Stimulated activated CD8-positive, alpha-beta memory T cell treated with anti-CD3 and anti-CD28 coated beads, Interleukin-7, amount 100 ng/mL, for 4 hours (primary cell): ENCODE results near the gene ATE1.

Experiments
- DNase-seq, 2 donors: peaks; one replicate each; pipeline ENCODE4 v3.0.0-alpha.2; 2020; ENCODE audit warnings: low read depth in 2 of 2

ATE1 gene

GRCh38 chr10:121696854-121697253 is 231.0 kb downstream of the ATE1 start:
- no peak for DNase-seq

DNA sequence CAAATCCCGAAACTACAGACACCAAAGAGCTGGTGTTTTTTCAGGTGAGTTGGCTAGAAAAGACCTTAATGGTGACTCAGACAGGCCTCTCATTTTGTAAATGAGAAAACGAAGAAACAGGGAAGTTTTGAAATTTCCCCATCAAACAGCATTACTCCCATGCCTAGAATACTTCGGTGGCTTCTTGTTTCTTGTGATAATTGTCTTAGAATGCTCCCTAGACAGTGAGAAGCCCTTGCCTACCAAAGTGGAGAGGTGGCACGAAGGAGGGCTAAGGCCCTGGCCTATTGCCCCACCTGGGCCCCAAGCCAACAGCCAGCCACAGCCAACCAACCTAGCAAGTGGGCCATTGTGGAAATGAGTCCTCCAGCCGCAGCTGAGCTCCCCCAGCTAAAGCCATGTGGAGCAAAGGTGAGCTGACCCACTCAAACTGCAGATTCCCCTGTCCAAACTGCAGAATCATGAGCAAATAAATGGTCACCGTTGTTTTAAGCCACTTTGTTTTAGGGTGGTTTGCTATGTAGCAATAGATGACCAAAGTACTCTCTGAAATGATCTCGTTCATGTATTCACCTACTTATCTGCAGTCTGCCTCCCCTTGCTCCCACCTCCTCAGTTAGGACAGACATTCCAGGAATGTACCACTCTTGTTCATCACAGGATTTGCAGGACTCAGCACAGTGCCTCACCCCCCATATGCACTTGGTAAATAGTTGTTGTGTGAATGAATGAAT is 231.9 kb downstream of the ATE1 start:
- DNase-seq: no peak

DNA sequence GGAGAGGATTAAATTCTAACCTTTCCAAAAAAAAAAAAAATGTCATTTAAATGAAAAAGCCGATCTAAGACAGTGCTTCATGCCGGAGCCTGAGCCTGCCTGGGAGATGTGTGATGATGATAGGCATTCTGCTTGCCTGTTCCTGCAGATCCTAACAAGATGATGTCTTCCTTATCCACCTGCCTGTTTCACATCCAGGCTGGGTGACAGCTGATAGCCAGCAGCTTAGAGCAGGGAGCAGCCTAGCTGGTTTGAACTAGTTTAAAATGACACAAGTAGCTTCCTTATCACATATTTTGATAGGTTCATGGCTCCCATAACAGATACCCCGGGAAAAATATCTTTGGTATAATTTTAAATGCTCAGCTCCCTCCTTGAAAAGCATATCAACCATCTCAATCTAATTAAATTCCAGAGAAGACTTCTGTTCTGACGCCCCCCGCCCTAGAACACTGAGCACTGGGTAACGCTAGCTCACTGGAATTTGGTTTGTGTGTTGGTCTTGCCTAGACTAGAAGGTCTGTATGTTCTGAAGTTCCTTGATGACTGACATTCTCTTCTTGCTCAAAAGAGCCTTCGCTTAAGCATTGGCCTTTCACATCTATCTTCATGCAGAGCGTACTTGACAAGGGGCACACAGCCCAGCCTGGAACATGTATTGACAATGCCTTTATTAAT is 232.7 kb downstream of the ATE1 start:
- DNase-seq: no peak

DNA sequence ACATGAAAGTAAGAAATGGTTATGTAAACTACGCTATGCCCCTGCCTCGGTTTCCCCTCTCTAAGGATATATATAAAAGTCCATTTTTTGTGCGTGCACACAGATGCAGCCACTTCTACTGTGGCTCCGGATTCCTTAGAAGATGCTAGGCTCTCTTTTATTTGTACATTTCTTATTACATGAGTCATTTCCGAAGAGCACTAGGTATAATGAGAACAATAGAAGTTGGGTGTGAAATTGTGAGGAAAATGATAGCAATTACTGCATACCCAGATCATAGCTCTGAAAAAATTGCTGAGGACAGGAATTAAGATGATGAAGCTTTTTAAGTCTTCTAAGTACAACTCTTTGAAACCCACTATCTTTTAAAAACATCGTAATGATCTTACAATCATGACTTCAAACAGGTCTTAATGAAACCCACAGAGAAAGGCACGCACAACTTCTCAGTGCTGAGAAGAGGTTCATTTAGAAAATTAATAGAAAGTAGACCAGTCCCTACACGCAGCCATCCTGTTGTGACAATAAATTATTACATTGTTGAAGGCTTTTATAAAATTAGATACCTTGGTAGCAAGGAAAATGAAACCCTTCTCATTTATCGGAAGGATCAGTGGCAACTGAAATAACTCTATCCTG is 233.4 kb downstream of the ATE1 start:
- no peak for DNase-seq

- no peak for DNase-seq
Observed at GRCh38 chr10:121692626-121693025, 235.2 kb downstream of the ATE1 start.

DNA sequence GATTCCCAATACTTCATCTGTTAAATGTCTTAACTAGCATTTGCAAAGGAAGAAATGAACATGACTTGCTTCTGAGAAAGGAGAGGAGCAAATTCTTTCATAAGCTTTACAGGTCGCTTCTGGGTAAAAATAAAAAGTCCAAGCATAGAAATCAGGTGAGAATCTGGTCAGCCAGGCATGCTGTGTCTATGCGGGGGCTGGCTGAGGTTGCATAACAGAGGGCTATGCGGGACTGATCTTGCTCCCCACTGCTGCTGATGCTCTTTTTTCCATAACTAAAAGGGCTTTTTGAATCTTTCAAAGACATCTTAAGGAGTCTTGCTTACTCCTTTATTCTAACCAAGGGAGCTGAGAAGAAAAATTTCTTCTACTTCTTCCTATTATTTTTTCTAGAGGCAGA is 236.9 kb downstream of the ATE1 start:
- no peak for DNase-seq
